GM23338 (cell line): ENCODE data around the gene ME2. TPM values are rescaled to one million over a fixed set of nuclear protein-coding genes. Genes with fewer than 3 reads are reported as not detected.

Source experiments
- EZH2 ChIP-seq: fragments of 200-600 bp; sonication (generic); IDR thresholded peaks from one replicate; pipeline ENCODE4 v1.8.0; 2017; ENCODE audit warnings: antibody characterized with exemption, mild to moderate bottlenecking, low read depth; ENCODE audit not compliant: unreplicated experiment
- JUNB ChIP-seq: IDR thresholded peaks from one replicate; pipeline ENCODE4 v1.6.1; 2016; ENCODE audit warnings: antibody characterized with exemption; ENCODE audit not compliant: unreplicated experiment
- POLR2AphosphoS5 ChIP-seq: IDR thresholded peaks from 2 replicates; pipeline ENCODE4 v1.6.1; 2016; ENCODE audit warnings: antibody characterized with exemption, low read depth
- ZNF462 ChIP-seq: fragments of 250-450 bp; sonication (Bioruptor Pico); IDR thresholded peaks from 2 replicates; pipeline ENCODE4 v1.5.0; 2020; ENCODE audit warnings: mild to moderate bottlenecking, moderate library complexity
- polyA plus RNA-seq: library from polyadenylated mRNA; unstranded; fragments of >200 nt; fragmentation: Nextera tagmentation; extraction: Ambion mirVana; gene quantifications from 2 replicates; pipeline ENCODE4 v1.2.1, GENCODE V29; 2016
- total RNA-seq: library from RNA; depleted of rRNA; stranded (reverse); fragments of >200 nt; shearing (Covaris generic); gene quantifications from 2 replicates; pipeline ENCODE4 v1.2.3, GENCODE V29; 2014
- TF ChIP-seq, protein P1 (sequence below): IDR thresholded peaks from one replicate; pipeline ENCODE4 v1.6.1; 2018; ENCODE audit warnings: antibody characterized with exemption; ENCODE audit not compliant: unreplicated experiment

The ME2 gene
- total and polyA plus RNA-seq, 2 experiments from 2014 or later: 61.0 to 102 TPM

GRCh38 chr18:50859793-50860555 lies 18.9 kb upstream of the ME2 start (continued):
- TF ChIP-seq ZNF462 (CRISPR knock-in tag): no peak
- TF ChIP-seq EZH2: no peak
- no peak for TF ChIP-seq JUNB
- no peak for TF ChIP-seq POLR2AphosphoS5
- TF ChIP-seq, protein P1, sequence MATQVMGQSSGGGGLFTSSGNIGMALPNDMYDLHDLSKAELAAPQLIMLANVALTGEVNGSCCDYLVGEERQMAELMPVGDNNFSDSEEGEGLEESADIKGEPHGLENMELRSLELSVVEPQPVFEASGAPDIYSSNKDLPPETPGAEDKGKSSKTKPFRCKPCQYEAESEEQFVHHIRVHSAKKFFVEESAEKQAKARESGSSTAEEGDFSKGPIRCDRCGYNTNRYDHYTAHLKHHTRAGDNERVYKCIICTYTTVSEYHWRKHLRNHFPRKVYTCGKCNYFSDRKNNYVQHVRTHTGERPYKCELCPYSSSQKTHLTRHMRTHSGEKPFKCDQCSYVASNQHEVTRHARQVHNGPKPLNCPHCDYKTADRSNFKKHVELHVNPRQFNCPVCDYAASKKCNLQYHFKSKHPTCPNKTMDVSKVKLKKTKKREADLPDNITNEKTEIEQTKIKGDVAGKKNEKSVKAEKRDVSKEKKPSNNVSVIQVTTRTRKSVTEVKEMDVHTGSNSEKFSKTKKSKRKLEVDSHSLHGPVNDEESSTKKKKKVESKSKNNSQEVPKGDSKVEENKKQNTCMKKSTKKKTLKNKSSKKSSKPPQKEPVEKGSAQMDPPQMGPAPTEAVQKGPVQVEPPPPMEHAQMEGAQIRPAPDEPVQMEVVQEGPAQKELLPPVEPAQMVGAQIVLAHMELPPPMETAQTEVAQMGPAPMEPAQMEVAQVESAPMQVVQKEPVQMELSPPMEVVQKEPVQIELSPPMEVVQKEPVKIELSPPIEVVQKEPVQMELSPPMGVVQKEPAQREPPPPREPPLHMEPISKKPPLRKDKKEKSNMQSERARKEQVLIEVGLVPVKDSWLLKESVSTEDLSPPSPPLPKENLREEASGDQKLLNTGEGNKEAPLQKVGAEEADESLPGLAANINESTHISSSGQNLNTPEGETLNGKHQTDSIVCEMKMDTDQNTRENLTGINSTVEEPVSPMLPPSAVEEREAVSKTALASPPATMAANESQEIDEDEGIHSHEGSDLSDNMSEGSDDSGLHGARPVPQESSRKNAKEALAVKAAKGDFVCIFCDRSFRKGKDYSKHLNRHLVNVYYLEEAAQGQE: no peak
